ENCODE results near the gene ELOVL7. TPM values are rescaled to one million over a fixed set of nuclear protein-coding genes. Genes with fewer than 3 reads are reported as not detected.

Gene ELOVL7
- polyA plus RNA-seq, 1 of the 3 experiments (the other 2 are of a cell fraction): 0.07 TPM

DNA sequence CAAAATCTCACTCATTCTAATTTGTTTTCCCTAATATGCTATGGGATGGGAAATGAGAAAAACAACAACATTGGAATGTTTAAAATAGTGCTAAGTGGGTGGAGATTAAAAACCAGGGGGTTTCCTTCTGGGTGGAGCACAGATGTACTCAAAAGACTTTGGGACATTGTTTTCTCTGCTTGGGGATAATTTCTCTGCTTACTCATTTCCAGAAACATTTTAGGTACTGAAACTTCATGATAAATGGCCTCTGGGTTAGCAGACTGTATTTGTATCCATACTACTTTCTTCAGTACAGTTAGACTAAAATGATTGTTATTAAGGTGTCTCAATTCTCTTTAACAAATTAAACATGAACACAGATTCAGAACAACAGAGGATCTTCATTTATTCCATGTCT is 17.4 kb downstream of the ELOVL7 start:
- H3K9me3 ChIP-seq: no peaks in the 10 kb centered on the region
- no peaks in the 10 kb centered on the region for H4K20me1 ChIP-seq (ENCODE audit: insufficient read depth)
- ChIA-PET CTCF (no interaction called here), POLR2A (no interaction called here)
- H3K4me3 ChIP-seq (ENCODE audit: low read depth in 2 of 2, low read length in 1 of 2): no peak overlapping the region
- no peaks in the 10 kb centered on the region; the same call in 1 of the 2 replicates for H3K27me3 ChIP-seq (ENCODE audit: insufficient read depth)
- H3K36me3 ChIP-seq (replicated peaks in 1 of 2; ENCODE audit: control insufficient read depth in 1 of 2, insufficient read depth in 2 of 2, low read length in 1 of 2): no peaks in the 10 kb centered on the region
- no peaks in the 10 kb centered on the region for H3K9me2 ChIP-seq
- H3K27ac ChIP-seq (ENCODE audit: low read depth in 2 of 2, low read length in 1 of 2): no peak overlapping the region
- H3K4me1 ChIP-seq (ENCODE audit: control insufficient read depth in 1 of 2, insufficient read depth in 2 of 2, low read depth in 1 of 2, low read length in 1 of 2): no peaks in the 10 kb centered on the region
- no peaks in the 10 kb centered on the region for H3F3A ChIP-seq (replicated peaks; ENCODE audit: insufficient read depth)
- H3K79me2 ChIP-seq (ENCODE audit: insufficient read depth): no peaks in the 10 kb centered on the region
- DNase-seq: no peak
- no peak overlapping the region for H3K9ac ChIP-seq
- H2AFZ ChIP-seq (ENCODE audit: low read depth): no peak overlapping the region
- TF ChIP-seq ELF1 (IDR thresholded peaks at IDR 0.05) (no peak), RXRA (IDR thresholded peaks at IDR 0.05; ENCODE audit: borderline replicate concordance, low read depth) (no peak), CHD2 (IDR thresholded peaks at IDR 0.05; ENCODE audit: low read length, partially characterized antibody) (no peak), TEAD4 (IDR thresholded peaks at IDR 0.05; ENCODE audit: borderline replicate concordance, insufficient read depth) (no peak), NFIC (IDR thresholded peaks at IDR 0.05; ENCODE audit: borderline replicate concordance) (no peak), RAD21 (IDR thresholded peaks at IDR 0.05; ENCODE audit: low read length) (no peak), GABPA (IDR thresholded peaks at IDR 0.05; ENCODE audit: low read depth) (no peak), EP300 (IDR thresholded peaks at IDR 0.05; ENCODE audit: borderline replicate concordance in 1 of 2, low read depth in 1 of 2, low read length in 1 of 2) (no peak)
- TF ChIP-seq, protein P1, sequence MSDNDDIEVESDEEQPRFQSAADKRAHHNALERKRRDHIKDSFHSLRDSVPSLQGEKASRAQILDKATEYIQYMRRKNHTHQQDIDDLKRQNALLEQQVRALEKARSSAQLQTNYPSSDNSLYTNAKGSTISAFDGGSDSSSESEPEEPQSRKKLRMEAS (IDR thresholded peaks at IDR 0.05; ENCODE audit: low read depth): no peak
- TF ChIP-seq, protein P2, sequence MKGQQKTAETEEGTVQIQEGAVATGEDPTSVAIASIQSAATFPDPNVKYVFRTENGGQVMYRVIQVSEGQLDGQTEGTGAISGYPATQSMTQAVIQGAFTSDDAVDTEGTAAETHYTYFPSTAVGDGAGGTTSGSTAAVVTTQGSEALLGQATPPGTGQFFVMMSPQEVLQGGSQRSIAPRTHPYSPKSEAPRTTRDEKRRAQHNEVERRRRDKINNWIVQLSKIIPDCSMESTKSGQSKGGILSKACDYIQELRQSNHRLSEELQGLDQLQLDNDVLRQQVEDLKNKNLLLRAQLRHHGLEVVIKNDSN (IDR thresholded peaks at IDR 0.05; ENCODE audit: borderline replicate concordance, low read depth): no peak
- no peak overlapping the region for H3K4me2 ChIP-seq

DNA sequence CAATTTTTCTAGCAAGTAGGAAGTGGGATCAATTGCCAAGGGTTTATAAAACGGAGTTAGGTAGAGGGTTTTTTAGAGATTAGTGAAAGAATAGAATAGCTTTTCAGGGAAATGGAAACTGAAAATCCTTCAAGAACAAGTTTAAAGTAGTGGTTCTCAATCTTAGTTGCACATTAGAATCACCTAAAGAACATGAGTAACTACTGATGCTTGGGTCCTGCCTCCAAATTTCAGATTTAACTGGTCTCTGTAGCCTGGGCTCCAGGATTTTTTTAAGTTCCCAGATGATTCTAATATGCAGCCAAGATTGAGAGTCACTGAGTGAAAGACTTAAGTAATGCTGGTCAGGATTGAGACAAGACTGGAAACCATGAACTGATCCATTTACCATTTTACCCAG is 20.5 kb downstream of the ELOVL7 start:
- H3K27me3 ChIP-seq (ENCODE audit: insufficient read depth): no peaks in the 10 kb centered on the region
- no peak for TF ChIP-seq GABPA (IDR thresholded peaks at IDR 0.05; ENCODE audit: low read depth)
- TF ChIP-seq, protein P3, sequence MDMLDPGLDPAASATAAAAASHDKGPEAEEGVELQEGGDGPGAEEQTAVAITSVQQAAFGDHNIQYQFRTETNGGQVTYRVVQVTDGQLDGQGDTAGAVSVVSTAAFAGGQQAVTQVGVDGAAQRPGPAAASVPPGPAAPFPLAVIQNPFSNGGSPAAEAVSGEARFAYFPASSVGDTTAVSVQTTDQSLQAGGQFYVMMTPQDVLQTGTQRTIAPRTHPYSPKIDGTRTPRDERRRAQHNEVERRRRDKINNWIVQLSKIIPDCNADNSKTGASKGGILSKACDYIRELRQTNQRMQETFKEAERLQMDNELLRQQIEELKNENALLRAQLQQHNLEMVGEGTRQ (IDR thresholded peaks at IDR 0.05; ENCODE audit: borderline replicate concordance, low read depth, low read length): no peak
- no peak for TF ChIP-seq FOXM1 (IDR thresholded peaks at IDR 0.05; ENCODE audit: low read depth)
- TF ChIP-seq, protein P2 (IDR thresholded peaks at IDR 0.05; ENCODE audit: borderline replicate concordance, low read depth): no peak
- no peak for TF ChIP-seq EZH2phosphoT487 (IDR thresholded peaks at IDR 0.05; ENCODE audit: borderline replicate concordance, low read depth)
- TF ChIP-seq, protein P4, sequence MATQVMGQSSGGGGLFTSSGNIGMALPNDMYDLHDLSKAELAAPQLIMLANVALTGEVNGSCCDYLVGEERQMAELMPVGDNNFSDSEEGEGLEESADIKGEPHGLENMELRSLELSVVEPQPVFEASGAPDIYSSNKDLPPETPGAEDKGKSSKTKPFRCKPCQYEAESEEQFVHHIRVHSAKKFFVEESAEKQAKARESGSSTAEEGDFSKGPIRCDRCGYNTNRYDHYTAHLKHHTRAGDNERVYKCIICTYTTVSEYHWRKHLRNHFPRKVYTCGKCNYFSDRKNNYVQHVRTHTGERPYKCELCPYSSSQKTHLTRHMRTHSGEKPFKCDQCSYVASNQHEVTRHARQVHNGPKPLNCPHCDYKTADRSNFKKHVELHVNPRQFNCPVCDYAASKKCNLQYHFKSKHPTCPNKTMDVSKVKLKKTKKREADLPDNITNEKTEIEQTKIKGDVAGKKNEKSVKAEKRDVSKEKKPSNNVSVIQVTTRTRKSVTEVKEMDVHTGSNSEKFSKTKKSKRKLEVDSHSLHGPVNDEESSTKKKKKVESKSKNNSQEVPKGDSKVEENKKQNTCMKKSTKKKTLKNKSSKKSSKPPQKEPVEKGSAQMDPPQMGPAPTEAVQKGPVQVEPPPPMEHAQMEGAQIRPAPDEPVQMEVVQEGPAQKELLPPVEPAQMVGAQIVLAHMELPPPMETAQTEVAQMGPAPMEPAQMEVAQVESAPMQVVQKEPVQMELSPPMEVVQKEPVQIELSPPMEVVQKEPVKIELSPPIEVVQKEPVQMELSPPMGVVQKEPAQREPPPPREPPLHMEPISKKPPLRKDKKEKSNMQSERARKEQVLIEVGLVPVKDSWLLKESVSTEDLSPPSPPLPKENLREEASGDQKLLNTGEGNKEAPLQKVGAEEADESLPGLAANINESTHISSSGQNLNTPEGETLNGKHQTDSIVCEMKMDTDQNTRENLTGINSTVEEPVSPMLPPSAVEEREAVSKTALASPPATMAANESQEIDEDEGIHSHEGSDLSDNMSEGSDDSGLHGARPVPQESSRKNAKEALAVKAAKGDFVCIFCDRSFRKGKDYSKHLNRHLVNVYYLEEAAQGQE (IDR thresholded peaks at IDR 0.05; ENCODE audit: low read depth, low read length): no peak
- TF ChIP-seq SIN3A (IDR thresholded peaks at IDR 0.05; ENCODE audit: borderline replicate concordance, low read depth, low read length): no peak
- TF ChIP-seq FOSL2 (IDR thresholded peaks at IDR 0.05; ENCODE audit: borderline replicate concordance, low read depth): no peak
- TF ChIP-seq, protein P5, sequence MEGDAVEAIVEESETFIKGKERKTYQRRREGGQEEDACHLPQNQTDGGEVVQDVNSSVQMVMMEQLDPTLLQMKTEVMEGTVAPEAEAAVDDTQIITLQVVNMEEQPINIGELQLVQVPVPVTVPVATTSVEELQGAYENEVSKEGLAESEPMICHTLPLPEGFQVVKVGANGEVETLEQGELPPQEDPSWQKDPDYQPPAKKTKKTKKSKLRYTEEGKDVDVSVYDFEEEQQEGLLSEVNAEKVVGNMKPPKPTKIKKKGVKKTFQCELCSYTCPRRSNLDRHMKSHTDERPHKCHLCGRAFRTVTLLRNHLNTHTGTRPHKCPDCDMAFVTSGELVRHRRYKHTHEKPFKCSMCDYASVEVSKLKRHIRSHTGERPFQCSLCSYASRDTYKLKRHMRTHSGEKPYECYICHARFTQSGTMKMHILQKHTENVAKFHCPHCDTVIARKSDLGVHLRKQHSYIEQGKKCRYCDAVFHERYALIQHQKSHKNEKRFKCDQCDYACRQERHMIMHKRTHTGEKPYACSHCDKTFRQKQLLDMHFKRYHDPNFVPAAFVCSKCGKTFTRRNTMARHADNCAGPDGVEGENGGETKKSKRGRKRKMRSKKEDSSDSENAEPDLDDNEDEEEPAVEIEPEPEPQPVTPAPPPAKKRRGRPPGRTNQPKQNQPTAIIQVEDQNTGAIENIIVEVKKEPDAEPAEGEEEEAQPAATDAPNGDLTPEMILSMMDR (IDR thresholded peaks at IDR 0.05): no peak
- TF ChIP-seq RAD21 (IDR thresholded peaks at IDR 0.05; ENCODE audit: low read length): no peak
- H3K4me3 ChIP-seq (ENCODE audit: low read depth in 2 of 2, low read length in 1 of 2): no peak overlapping the region
- no peaks in the 10 kb centered on the region for H3K4me1 ChIP-seq (ENCODE audit: control insufficient read depth in 1 of 2, insufficient read depth in 2 of 2, low read depth in 1 of 2, low read length in 1 of 2)
- no peaks in the 10 kb centered on the region for H3K79me2 ChIP-seq (ENCODE audit: insufficient read depth)
- WGBS (ENCODE audit: low lambda C conversion rate): 40% methylated on average over 1 of the region's 1 CpG
- no peak overlapping the region for H3K4me2 ChIP-seq
- no peaks in the 10 kb centered on the region for H3K36me3 ChIP-seq (replicated peaks in 1 of 2; ENCODE audit: control insufficient read depth in 1 of 2, insufficient read depth in 2 of 2, low read length in 1 of 2)
- H3K27ac ChIP-seq (ENCODE audit: low read depth in 2 of 2, low read length in 1 of 2): no peak overlapping the region
- no peaks in the 10 kb centered on the region for H3K9me2 ChIP-seq
- H3K9me3 ChIP-seq: no peaks in the 10 kb centered on the region
- DNase-seq: no peak
- no peaks in the 10 kb centered on the region for H4K20me1 ChIP-seq (ENCODE audit: insufficient read depth)
- ChIA-PET CTCF (no interaction called here), POLR2A (no interaction called here)
- no peak overlapping the region for H3K9ac ChIP-seq
- no peaks in the 10 kb centered on the region for H3F3A ChIP-seq (replicated peaks; ENCODE audit: insufficient read depth)
- no peak overlapping the region for H2AFZ ChIP-seq (ENCODE audit: low read depth)
